Measurements from ENCODE around the gene LRIG1.

Gene LRIG1

DNA sequence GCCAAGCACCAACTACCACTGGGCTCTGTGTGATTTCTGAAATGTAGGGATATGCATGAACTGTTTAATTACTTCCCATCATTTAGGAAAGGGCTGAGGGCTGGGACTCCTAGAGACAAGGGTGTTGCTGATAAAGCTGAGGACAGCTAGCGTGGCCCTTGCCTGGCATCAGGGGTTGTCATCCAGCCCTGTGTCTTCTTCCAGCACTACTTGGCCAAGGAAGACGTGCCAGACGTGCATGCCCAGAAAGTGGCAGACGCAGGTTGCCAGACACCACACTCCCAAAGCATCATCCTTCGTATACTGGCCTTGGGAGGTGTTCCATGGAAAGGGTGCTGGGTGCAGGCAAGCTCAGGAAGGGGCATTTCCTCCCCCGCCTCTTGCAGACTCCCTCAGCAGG is 64.8 kb downstream of the LRIG1 start:
- Histone ChIP-seq H3K27me3 (ENCODE audit: insufficient read depth, low read length) (no peaks in the 10 kb centered on the region), H3K9ac (ENCODE audit: low read depth, low read length) (no peak overlapping the region), H3K9me3 (ENCODE audit: insufficient read depth, low read depth, low read length) (no peaks in the 10 kb centered on the region), H3K36me3 (ENCODE audit: insufficient read depth, low read depth, low read length) (peaks cover 67% of the 10 kb centered on the region), H3K4me1 (ENCODE audit: insufficient read depth, low read length) (peaks cover 42% of the 10 kb centered on the region), H3K4me3 (ENCODE audit: low read length) (no peak overlapping the region), H3K27ac (ENCODE audit: low read length) (peak overlapping the region; percentile 26)

- Histone ChIP-seq H3K27me3 (ENCODE audit: insufficient read depth, low read length) (no peaks in the 10 kb centered on the region), H3K36me3 (ENCODE audit: insufficient read depth, low read depth, low read length) (peaks cover 58% of the 10 kb centered on the region), H3K27ac (ENCODE audit: low read length) (no peak overlapping the region), H3K4me1 (ENCODE audit: insufficient read depth, low read length) (peaks cover 32% of the 10 kb centered on the region; the same call in 1 of the 2 replicates), H3K4me3 (ENCODE audit: low read length) (no peak overlapping the region), H3K9ac (ENCODE audit: low read depth, low read length) (no peak overlapping the region), H3K9me3 (ENCODE audit: insufficient read depth, low read depth, low read length) (no peaks in the 10 kb centered on the region)
Measured at GRCh38 chr3:66434726-66435125, 66.1 kb downstream of the LRIG1 start.

GRCh38 chr3:66433522-66433782 is 67.4 kb downstream of the LRIG1 start:
- H3K27ac ChIP-seq (ENCODE audit: low read length) = no peak overlapping the region
- H3K9ac ChIP-seq (ENCODE audit: low read depth, low read length) = no peak overlapping the region
- H3K9me3 ChIP-seq (ENCODE audit: insufficient read depth, low read depth, low read length) = no peaks in the 10 kb centered on the region
- no peaks in the 10 kb centered on the region for H3K27me3 ChIP-seq (ENCODE audit: insufficient read depth, low read length)
- no peak overlapping the region for H3K4me3 ChIP-seq (ENCODE audit: low read length)
- peaks cover 53% of the 10 kb centered on the region for H3K36me3 ChIP-seq (ENCODE audit: insufficient read depth, low read depth, low read length)
- H3K4me1 ChIP-seq (ENCODE audit: insufficient read depth, low read length) = peaks cover 37% of the 10 kb centered on the region; the same call in 1 of the 2 replicates

DNA sequence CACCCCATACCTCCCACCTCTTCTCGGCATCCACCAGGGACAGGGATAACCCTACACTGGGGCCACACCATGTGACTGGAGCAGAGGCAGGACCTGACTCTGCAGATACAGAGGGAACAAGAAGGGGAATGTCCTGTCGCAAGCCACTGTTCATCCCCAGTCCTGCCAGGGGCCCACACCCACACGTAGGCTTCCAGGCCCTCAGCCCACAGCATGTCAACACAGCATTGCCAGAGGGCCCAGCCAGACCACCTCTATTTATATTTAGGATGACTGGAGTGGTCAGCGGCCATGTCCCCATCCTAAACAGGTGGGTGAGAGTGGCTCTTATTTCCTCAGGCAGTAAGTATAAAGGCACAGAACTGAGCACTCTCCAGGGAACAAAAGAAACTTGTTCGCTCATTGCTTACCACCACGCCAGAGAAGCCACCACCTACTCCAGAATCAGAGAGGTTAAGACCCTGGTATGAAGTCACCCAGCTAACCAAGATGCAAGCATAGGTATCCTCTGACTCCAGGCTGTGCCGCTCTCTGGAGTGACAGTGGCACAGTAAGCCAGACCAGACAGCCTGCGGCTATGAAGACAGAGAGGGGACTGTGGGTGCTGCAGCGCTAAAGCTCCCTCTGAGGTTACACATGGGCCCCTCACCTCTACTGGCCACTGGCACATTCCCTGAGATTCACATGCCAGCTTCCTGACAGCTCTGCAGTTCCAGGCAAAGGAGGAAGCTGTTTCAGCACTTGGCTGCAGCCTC is 67.9 kb downstream of the LRIG1 start:
- Histone ChIP-seq H3K27me3 (ENCODE audit: insufficient read depth, low read length) (no peaks in the 10 kb centered on the region), H3K9ac (ENCODE audit: low read depth, low read length) (no peak overlapping the region), H3K4me1 (ENCODE audit: insufficient read depth, low read length) (peaks cover 36% of the 10 kb centered on the region; the same call in 1 of the 2 replicates), H3K36me3 (ENCODE audit: insufficient read depth, low read depth, low read length) (peaks cover 50% of the 10 kb centered on the region), H3K4me3 (ENCODE audit: low read length) (no peak overlapping the region), H3K9me3 (ENCODE audit: insufficient read depth, low read depth, low read length) (no peaks in the 10 kb centered on the region), H3K27ac (ENCODE audit: low read length) (no peak overlapping the region)

DNA sequence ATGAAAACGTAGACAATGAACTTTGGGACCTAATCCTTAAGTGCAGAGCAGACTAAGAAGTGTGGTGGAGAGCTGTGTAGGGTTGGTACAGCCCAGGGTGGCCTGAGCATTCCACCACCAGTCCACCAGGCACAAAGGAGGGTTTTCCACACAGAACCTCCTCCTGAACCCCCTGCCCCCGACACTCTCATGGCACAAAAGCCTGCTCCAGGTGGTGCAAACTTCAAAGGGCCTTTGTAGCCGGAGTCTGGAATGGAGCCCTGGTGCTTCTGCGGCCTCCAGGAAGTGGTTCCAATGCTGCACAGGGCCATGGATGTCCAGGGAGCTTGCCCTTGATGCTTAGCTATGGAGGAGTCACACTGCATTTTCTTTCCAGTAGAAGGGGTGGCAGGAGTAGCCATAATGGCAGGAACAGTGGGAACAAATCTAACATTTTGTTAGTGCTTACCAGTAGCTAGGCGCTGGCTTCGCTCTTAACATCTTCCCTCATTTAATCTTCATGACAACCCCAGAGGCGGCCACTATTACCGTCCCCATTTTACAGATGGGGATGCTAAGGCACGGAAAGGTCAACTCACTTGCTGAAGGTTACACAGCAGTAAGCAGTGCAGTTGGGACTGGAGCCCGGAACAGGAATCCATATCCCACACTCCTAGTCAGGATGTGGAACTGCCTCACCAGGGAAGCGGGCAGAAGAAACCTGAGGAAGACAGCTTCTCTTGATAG is 68.6 kb downstream of the LRIG1 start:
- Histone ChIP-seq H3K9ac (ENCODE audit: low read depth, low read length) (no peak overlapping the region), H3K27ac (ENCODE audit: low read length) (no peak overlapping the region), H3K4me1 (ENCODE audit: insufficient read depth, low read length) (peaks cover 33% of the 10 kb centered on the region; the same call in 1 of the 2 replicates), H3K36me3 (ENCODE audit: insufficient read depth, low read depth, low read length) (peaks cover 50% of the 10 kb centered on the region), H3K9me3 (ENCODE audit: insufficient read depth, low read depth, low read length) (no peaks in the 10 kb centered on the region), H3K4me3 (ENCODE audit: low read length) (no peak overlapping the region), H3K27me3 (ENCODE audit: insufficient read depth, low read length) (no peaks in the 10 kb centered on the region)

DNA sequence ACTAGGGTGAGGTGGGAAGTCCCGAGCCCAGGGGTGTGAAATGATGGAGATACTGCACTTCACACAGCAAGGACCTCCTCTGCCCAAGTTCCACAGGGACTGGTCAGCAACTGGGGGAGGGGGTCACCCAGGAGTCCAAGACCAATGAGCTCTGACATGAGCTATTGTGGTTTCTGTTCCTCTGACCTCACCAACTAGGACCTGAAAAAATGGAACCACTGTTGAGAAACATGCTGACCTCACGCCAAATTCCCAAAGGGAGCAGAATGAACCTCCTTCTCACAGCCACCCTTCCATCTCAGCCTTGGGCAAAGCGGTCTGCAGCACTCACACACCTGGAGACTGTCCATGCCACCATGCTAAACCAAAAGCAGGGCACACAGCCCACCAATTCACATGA is 69.3 kb downstream of the LRIG1 start:
- Histone ChIP-seq H3K27ac (ENCODE audit: low read length) (no peak overlapping the region), H3K27me3 (ENCODE audit: insufficient read depth, low read length) (no peaks in the 10 kb centered on the region), H3K9ac (ENCODE audit: low read depth, low read length) (no peak overlapping the region), H3K4me1 (ENCODE audit: insufficient read depth, low read length) (peaks cover 26% of the 10 kb centered on the region; the same call in 1 of the 2 replicates), H3K36me3 (ENCODE audit: insufficient read depth, low read depth, low read length) (peaks cover 51% of the 10 kb centered on the region), H3K4me3 (ENCODE audit: low read length) (no peak overlapping the region), H3K9me3 (ENCODE audit: insufficient read depth, low read depth, low read length) (no peaks in the 10 kb centered on the region)

DNA sequence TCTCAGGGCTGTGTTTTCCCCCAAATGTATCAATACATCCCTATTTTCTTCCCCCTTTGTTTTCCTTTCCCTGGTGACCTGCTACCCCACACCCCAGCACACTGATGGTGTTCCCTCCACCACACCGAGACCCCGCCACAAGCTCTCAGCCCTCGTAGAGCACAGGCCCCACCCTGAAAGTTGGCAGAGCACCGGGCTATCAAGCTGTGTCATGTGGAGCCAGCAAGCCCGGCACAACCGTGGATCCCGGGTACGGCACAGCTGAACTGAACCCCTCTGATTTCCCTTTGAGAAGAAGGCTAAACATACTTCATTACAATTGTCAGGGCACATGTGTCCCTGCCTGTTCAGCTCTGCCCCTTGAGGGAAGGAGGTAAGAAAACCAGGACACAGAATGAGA is 69.9 kb downstream of the LRIG1 start:
- Histone ChIP-seq H3K4me1 (ENCODE audit: insufficient read depth, low read length) (peaks cover 21% of the 10 kb centered on the region; the same call in 1 of the 2 replicates), H3K27ac (ENCODE audit: low read length) (no peak overlapping the region), H3K4me3 (ENCODE audit: low read length) (no peak overlapping the region), H3K36me3 (ENCODE audit: insufficient read depth, low read depth, low read length) (peaks cover 51% of the 10 kb centered on the region), H3K27me3 (ENCODE audit: insufficient read depth, low read length) (no peaks in the 10 kb centered on the region), H3K9me3 (ENCODE audit: insufficient read depth, low read depth, low read length) (no peaks in the 10 kb centered on the region), H3K9ac (ENCODE audit: low read depth, low read length) (no peak overlapping the region)

- Histone ChIP-seq H3K9ac (ENCODE audit: low read depth, low read length) (no peak overlapping the region), H3K4me3 (ENCODE audit: low read length) (no peak overlapping the region), H3K27ac (ENCODE audit: low read length) (no peak overlapping the region), H3K9me3 (ENCODE audit: insufficient read depth, low read depth, low read length) (peaks cover 2% of the 10 kb centered on the region; the same call in 1 of the 2 replicates), H3K4me1 (ENCODE audit: insufficient read depth, low read length) (peaks cover 27% of the 10 kb centered on the region; the same call in 1 of the 2 replicates), H3K36me3 (ENCODE audit: insufficient read depth, low read depth, low read length) (peaks cover 56% of the 10 kb centered on the region), H3K27me3 (ENCODE audit: insufficient read depth, low read length) (no peaks in the 10 kb centered on the region)
Measured at GRCh38 chr3:66428733-66429132, 72.1 kb downstream of the LRIG1 start.

GRCh38 chr3:66427951-66428474 is 72.8 kb downstream of the LRIG1 start:
- H3K27ac ChIP-seq (ENCODE audit: low read length) = no peak overlapping the region
- no peak overlapping the region for H3K4me3 ChIP-seq (ENCODE audit: low read length)
- peaks cover 27% of the 10 kb centered on the region; the same call in 1 of the 2 replicates for H3K4me1 ChIP-seq (ENCODE audit: insufficient read depth, low read length)
- peaks cover 9% of the 10 kb centered on the region for H3K9me3 ChIP-seq (ENCODE audit: insufficient read depth, low read depth, low read length)
- peaks cover 55% of the 10 kb centered on the region for H3K36me3 ChIP-seq (ENCODE audit: insufficient read depth, low read depth, low read length)
- H3K27me3 ChIP-seq (ENCODE audit: insufficient read depth, low read length) = no peaks in the 10 kb centered on the region
- no peak overlapping the region for H3K9ac ChIP-seq (ENCODE audit: low read depth, low read length)

- Histone ChIP-seq H3K9me3 (ENCODE audit: insufficient read depth, low read depth, low read length) (peaks cover 16% of the 10 kb centered on the region), H3K4me1 (ENCODE audit: insufficient read depth, low read length) (peaks cover 27% of the 10 kb centered on the region; the same call in 1 of the 2 replicates), H3K4me3 (ENCODE audit: low read length) (no peak overlapping the region), H3K36me3 (ENCODE audit: insufficient read depth, low read depth, low read length) (peaks cover 55% of the 10 kb centered on the region), H3K27me3 (ENCODE audit: insufficient read depth, low read length) (no peaks in the 10 kb centered on the region), H3K27ac (ENCODE audit: low read length) (no peak overlapping the region), H3K9ac (ENCODE audit: low read depth, low read length) (no peak overlapping the region)
Measured at GRCh38 chr3:66427352-66427751, 73.5 kb downstream of the LRIG1 start.

GRCh38 chr3:66426135-66426534 is 74.7 kb downstream of the LRIG1 start:
- H3K4me3 ChIP-seq (ENCODE audit: low read length) = no peak overlapping the region
- H3K4me1 ChIP-seq (ENCODE audit: insufficient read depth, low read length) = peaks cover 19% of the 10 kb centered on the region; the same call in 1 of the 2 replicates
- H3K27me3 ChIP-seq (ENCODE audit: insufficient read depth, low read length) = no peaks in the 10 kb centered on the region
- peaks cover 28% of the 10 kb centered on the region for H3K9me3 ChIP-seq (ENCODE audit: insufficient read depth, low read depth, low read length)
- no peak overlapping the region for H3K27ac ChIP-seq (ENCODE audit: low read length)
- no peak overlapping the region for H3K9ac ChIP-seq (ENCODE audit: low read depth, low read length)
- peaks cover 45% of the 10 kb centered on the region; the same call in 1 of the 2 replicates for H3K36me3 ChIP-seq (ENCODE audit: insufficient read depth, low read depth, low read length)
